Fibroblast of mammary gland (primary cell): ENCODE measurements around the gene DOCK4.
"Not testable (repeated sequence)": the region's sequence is repeated elsewhere in the genome, so short reads cannot be mapped to it uniquely, and the experiment has no call there.

Source experiments
- DNase-seq: peaks from one replicate; pipeline ENCODE4 v3.0.0-alpha.2; 2010; ENCODE audit warnings: low read depth
- H3K4me3 ChIP-seq: 2 replicates; pipeline ENCODE4 v1.5.1; 2011; ENCODE audit warnings: low read depth, mild to moderate bottlenecking, low read length, moderate library complexity; ENCODE audit not compliant: control insufficient read depth
- TF ChIP-seq, protein P1 (sequence below): conservative IDR thresholded peaks from 2 replicates; pipeline ENCODE4 v1.5.1; 2011; ENCODE audit warnings: low read depth, low read length, inconsistent platforms; ENCODE audit not compliant: control insufficient read depth, insufficient read depth

DOCK4 gene

GRCh38 chr7:111929264-111929663 is 276.9 kb downstream of the DOCK4 start:
- no peak overlapping the region for H3K4me3 ChIP-seq
- TF ChIP-seq, protein P1, sequence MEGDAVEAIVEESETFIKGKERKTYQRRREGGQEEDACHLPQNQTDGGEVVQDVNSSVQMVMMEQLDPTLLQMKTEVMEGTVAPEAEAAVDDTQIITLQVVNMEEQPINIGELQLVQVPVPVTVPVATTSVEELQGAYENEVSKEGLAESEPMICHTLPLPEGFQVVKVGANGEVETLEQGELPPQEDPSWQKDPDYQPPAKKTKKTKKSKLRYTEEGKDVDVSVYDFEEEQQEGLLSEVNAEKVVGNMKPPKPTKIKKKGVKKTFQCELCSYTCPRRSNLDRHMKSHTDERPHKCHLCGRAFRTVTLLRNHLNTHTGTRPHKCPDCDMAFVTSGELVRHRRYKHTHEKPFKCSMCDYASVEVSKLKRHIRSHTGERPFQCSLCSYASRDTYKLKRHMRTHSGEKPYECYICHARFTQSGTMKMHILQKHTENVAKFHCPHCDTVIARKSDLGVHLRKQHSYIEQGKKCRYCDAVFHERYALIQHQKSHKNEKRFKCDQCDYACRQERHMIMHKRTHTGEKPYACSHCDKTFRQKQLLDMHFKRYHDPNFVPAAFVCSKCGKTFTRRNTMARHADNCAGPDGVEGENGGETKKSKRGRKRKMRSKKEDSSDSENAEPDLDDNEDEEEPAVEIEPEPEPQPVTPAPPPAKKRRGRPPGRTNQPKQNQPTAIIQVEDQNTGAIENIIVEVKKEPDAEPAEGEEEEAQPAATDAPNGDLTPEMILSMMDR = no peak
- no peak for DNase-seq

DNA sequence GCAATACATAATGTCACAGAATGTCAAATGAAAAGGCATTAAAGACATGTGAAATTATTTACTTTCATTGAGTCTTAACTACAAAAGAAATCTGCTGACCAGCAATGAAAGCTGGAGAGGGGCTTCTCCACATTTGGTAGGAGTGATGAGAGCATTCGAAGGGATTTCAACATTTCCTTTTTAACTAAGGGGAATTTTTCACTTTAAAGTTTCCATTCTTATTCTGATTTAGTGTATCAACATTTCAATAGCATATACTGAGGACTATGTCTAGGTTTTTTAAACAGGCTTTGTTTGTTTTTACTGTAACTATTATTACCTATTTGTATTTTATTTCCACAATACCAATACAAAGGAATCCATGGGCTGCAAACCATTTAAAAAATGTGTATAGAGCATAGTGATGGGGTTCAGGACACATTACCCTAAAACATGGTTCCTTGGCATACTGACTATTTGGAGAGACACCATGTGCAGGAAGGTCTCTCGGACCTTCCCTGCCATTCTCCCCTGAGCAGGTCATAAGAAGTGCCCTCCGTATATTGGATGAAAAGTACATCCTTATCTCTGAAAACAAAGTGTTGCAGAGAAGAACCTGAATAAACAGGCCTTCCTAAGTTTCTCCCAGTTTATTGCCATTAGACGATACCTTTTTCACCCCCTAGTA is 278.7 kb downstream of the DOCK4 start:
- no peak overlapping the region for H3K4me3 ChIP-seq
- TF ChIP-seq, protein P1 = no peak
- no peak for DNase-seq

DNA sequence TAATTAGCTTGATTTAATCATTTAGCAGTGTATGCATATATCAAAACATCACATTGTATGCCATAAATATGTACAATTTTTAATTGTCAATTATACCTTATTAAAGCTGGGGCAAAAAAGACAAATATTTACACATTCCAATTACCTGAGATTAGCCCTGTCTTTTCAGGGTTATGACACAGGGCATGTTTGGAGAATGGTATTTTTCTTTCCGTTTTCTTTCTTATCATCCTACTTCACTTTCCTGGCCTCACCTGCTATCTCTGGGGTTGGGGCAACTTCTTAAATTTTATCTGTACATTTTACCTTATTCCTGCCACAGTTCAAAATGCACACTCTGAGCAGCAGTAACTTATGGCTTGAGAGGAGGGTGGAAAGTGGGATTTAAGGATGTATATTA is 285.9 kb downstream of the DOCK4 start:
- TF ChIP-seq, protein P1 = no peak
- no peak overlapping the region for H3K4me3 ChIP-seq
- no peak for DNase-seq

- peak; percentile 72 for DNase-seq
- TF ChIP-seq, protein P1 = no peak
- no peak overlapping the region for H3K4me3 ChIP-seq
Measured at GRCh38 chr7:111919631-111920179, 286.5 kb downstream of the DOCK4 start.

- H3K4me3 ChIP-seq = no peak overlapping the region
- TF ChIP-seq, protein P1 = no peak
- no peak for DNase-seq
Measured at GRCh38 chr7:111919164-111919563, 287.0 kb downstream of the DOCK4 start.

- TF ChIP-seq, protein P1 = no peak
- H3K4me3 ChIP-seq = no peak overlapping the region
- DNase-seq = no peak
Measured at GRCh38 chr7:111918461-111918860, 287.7 kb downstream of the DOCK4 start.

GRCh38 chr7:111917404-111917803 is 288.8 kb downstream of the DOCK4 start:
- not testable (repeated sequence) for DNase-seq

More at GRCh38 chr7:111917404-111917803, 288.8 kb downstream of the DOCK4 start:
- H3K4me3 ChIP-seq = not testable (repeated sequence)
